ENCODE data around the gene JAZF1. TPM values are rescaled to one million over a fixed set of nuclear protein-coding genes. Genes with fewer than 3 reads are reported as not detected.

The JAZF1 gene
- total RNA-seq, 1 experiment from 2014 or later = 0.95 TPM

DNA sequence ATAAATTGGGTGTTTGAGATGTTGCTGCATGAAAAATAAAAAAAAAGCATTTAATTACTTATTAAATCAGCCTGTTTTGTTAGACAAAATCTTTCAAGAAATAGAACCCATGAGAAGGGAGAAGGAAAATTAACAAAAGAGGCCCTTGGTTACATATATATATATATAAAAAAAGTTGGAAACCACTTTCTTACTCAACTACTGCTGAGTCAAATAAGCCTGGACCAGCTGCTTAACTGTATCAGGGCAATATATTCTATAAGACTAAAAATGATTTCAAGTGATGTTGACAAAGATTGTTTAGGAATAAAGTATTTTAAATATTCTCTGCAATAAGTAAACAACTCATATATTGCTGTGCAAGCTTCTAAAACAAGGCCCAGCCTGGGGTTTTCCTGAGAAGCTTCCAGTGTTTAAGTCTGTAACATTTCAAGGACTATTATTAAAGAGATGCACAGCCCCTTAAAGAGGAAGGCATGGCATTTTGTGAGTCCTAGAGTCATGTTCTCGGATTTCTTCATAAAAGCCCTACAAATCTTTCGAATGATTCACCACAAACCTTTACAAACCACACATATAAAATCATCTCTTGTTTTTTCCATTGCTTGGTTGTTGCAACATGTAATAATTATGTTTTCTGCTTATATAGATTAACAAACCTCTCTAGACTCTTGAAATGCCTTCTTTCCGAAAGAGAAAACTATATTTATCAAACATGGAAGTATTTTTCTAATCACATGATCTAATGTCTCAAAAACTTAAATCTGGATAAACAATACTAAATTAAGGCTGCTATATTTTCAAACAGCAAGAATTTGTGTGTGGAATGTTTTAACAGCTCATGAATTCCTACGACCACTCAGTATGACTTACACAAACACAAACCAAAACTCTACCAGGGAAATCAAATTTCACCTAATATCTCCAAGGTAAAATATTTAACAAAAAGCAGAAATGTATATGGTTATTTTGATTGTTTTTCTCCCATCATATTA is 14.3 kb downstream of the JAZF1 start:
- H3K27ac Mint-ChIP-seq (ENCODE audit: unreplicated experiment) = no peak overlapping the region
- POLR2A ChIA-PET = no interaction called here

DNA sequence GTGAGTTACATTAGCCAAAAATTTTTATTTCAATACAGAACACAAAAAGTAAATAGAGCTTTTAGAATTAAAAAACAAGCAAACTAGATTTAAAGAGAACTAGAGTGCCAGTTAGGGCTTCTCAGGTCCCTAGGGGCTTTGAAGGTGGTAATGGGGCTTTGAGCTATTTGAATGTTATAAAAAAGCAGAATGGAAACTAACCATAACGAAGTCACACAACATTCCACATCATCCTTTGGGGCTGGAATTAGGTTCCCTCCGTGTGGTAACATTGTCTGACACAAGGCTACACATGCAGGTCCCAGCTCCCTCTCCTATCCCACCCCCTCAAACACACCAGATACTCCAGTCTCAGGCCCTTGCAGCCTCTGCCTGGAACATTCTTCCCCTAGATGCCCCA is 15.3 kb downstream of the JAZF1 start:
- H3K4me1 ChIP-seq = peaks cover 8% of the 10 kb centered on the region; the same call in 1 of the 2 replicates
- no peak overlapping the region for H3K27ac Mint-ChIP-seq (ENCODE audit: unreplicated experiment)
- DNase-seq = no peak
- no peaks in the 10 kb centered on the region for H3K9me3 Mint-ChIP-seq (ENCODE audit: unreplicated experiment)
- no peak overlapping the region for H3K4me3 ChIP-seq (ENCODE audit: low read depth, low read length)
- no peaks in the 10 kb centered on the region for H3K4me1 Mint-ChIP-seq (ENCODE audit: low read depth, unreplicated experiment)
- H3K27me3 Mint-ChIP-seq (ENCODE audit: insufficient read depth, unreplicated experiment) = peaks cover 7% of the 10 kb centered on the region
- no peaks in the 10 kb centered on the region for H3K9me3 ChIP-seq
- CTCF ChIA-PET = no interaction called here
- H3K36me3 ChIP-seq (ENCODE audit: control insufficient read depth, insufficient read depth, low read length) = no peaks in the 10 kb centered on the region
- no TSS peak for BruUV-seq (replicated peaks)
- no peaks in the 10 kb centered on the region for H3K27me3 ChIP-seq (replicated peaks; ENCODE audit: control insufficient read depth, insufficient read depth, low read length)
- POLR2A ChIA-PET = no interaction called here
- H3K36me3 Mint-ChIP-seq (ENCODE audit: insufficient read depth, unreplicated experiment) = no peaks in the 10 kb centered on the region
- intact Hi-C loops (cut with micrococcal nuclease; ENCODE audit: unreplicated experiment) = no loop called here
- TF ChIP-seq, protein P1, sequence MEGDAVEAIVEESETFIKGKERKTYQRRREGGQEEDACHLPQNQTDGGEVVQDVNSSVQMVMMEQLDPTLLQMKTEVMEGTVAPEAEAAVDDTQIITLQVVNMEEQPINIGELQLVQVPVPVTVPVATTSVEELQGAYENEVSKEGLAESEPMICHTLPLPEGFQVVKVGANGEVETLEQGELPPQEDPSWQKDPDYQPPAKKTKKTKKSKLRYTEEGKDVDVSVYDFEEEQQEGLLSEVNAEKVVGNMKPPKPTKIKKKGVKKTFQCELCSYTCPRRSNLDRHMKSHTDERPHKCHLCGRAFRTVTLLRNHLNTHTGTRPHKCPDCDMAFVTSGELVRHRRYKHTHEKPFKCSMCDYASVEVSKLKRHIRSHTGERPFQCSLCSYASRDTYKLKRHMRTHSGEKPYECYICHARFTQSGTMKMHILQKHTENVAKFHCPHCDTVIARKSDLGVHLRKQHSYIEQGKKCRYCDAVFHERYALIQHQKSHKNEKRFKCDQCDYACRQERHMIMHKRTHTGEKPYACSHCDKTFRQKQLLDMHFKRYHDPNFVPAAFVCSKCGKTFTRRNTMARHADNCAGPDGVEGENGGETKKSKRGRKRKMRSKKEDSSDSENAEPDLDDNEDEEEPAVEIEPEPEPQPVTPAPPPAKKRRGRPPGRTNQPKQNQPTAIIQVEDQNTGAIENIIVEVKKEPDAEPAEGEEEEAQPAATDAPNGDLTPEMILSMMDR (IDR thresholded peaks at IDR 0.05; ENCODE audit: insufficient read depth in 1 of 2, low read depth in 1 of 2, low read length in 1 of 2, severe bottlenecking in 1 of 2, unreplicated experiment in 1 of 2) = no peak
- no peak overlapping the region for H3K4me3 Mint-ChIP-seq (ENCODE audit: unreplicated experiment)

More for the DNA sequence above, 14.3 kb downstream of the JAZF1 start:
- Histone ChIP-seq H3K4me1 (peaks cover 8% of the 10 kb centered on the region; the same call in 1 of the 2 replicates), H3K27me3 (replicated peaks; ENCODE audit: control insufficient read depth, insufficient read depth, low read length) (no peaks in the 10 kb centered on the region), H3K9me3 (no peaks in the 10 kb centered on the region), H3K4me3 (ENCODE audit: low read depth, low read length) (no peak overlapping the region), H3K36me3 (ENCODE audit: control insufficient read depth, insufficient read depth, low read length) (no peaks in the 10 kb centered on the region)
- no TSS peak for BruUV-seq (replicated peaks)
- no peak for DNase-seq
- CTCF ChIA-PET = no interaction called here
- TF ChIP-seq, protein P1 (IDR thresholded peaks at IDR 0.05; ENCODE audit: insufficient read depth in 1 of 2, low read depth in 1 of 2, low read length in 1 of 2, severe bottlenecking in 1 of 2, unreplicated experiment in 1 of 2) = no peak
- Mint-ChIP-seq H3K27me3 (ENCODE audit: insufficient read depth, unreplicated experiment) (peaks cover 7% of the 10 kb centered on the region), H3K4me3 (ENCODE audit: unreplicated experiment) (no peak overlapping the region), H3K4me1 (ENCODE audit: low read depth, unreplicated experiment) (no peaks in the 10 kb centered on the region), H3K36me3 (ENCODE audit: insufficient read depth, unreplicated experiment) (no peaks in the 10 kb centered on the region), H3K9me3 (ENCODE audit: unreplicated experiment) (no peaks in the 10 kb centered on the region)
- intact Hi-C loops (cut with micrococcal nuclease; ENCODE audit: unreplicated experiment) = no loop called here

DNA sequence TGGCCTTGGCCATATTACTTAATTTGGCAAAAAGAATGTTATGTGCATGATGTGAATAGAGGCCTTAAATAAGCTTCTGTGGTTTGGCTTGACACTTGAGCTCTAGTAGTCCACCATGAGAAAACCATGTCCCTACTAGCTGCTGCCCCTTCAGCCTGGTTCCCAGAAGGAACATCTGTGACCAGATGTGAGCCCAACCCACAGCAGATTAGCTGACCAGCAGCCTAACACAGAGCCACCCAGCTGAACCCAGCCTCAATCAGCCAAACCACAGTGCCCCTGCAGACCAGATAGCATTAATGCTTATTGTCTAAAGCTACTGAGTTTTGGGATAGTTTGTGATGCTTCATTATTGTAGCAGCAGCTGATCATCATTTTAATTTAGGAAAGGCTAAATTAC is 16.6 kb downstream of the JAZF1 start:
- DNase-seq = no peak
- Mint-ChIP-seq H3K27me3 (ENCODE audit: insufficient read depth, unreplicated experiment) (peaks cover 11% of the 10 kb centered on the region), H3K9me3 (ENCODE audit: unreplicated experiment) (no peaks in the 10 kb centered on the region), H3K27ac (ENCODE audit: unreplicated experiment) (no peak overlapping the region), H3K4me3 (ENCODE audit: unreplicated experiment) (no peak overlapping the region), H3K36me3 (ENCODE audit: insufficient read depth, unreplicated experiment) (no peaks in the 10 kb centered on the region), H3K4me1 (ENCODE audit: low read depth, unreplicated experiment) (no peaks in the 10 kb centered on the region)
- TF ChIP-seq, protein P1 (IDR thresholded peaks at IDR 0.05; ENCODE audit: insufficient read depth in 1 of 2, low read depth in 1 of 2, low read length in 1 of 2, severe bottlenecking in 1 of 2, unreplicated experiment in 1 of 2) = no peak
- Histone ChIP-seq H3K27me3 (replicated peaks; ENCODE audit: control insufficient read depth, insufficient read depth, low read length) (no peaks in the 10 kb centered on the region), H3K4me3 (ENCODE audit: low read depth, low read length) (no peak overlapping the region), H3K9me3 (no peaks in the 10 kb centered on the region), H3K4me1 (0 out of 2 replicates have a peak, but pooled peaks cover under 1% of the 10 kb centered on the region), H3K36me3 (ENCODE audit: control insufficient read depth, insufficient read depth, low read length) (no peaks in the 10 kb centered on the region)
- ChIA-PET POLR2A (no interaction called here), CTCF (no interaction called here)
- intact Hi-C loops (cut with micrococcal nuclease; ENCODE audit: unreplicated experiment) = no loop called here
- no TSS peak for BruUV-seq (replicated peaks)
